Neural cell (in vitro differentiated cells): Measurements from ENCODE around the gene RAPGEF4. TPM values are rescaled to one million over a fixed set of nuclear protein-coding genes. Genes with fewer than 3 reads are reported as not detected.

Experiments used
- H2AFZ ChIP-seq: fragments of 200-600, 300-800 bp; sonication (generic), shearing (Covaris generic); 2 replicates; pipeline ENCODE4 v1.6.0; 2014; ENCODE audit warnings: low read depth, mild to moderate bottlenecking, antibody characterized with exemption, low read length, moderate library complexity
- H3F3A ChIP-seq: fragments of 200-600 bp; shearing (Covaris generic); 2 replicates; pipeline ENCODE4 v1.6.1; 2016; ENCODE audit warnings: mild to moderate bottlenecking, moderate library complexity, mixed read lengths, antibody characterized with exemption, low read length; ENCODE audit not compliant: insufficient read depth, poor library complexity, severe bottlenecking
- H3K27ac ChIP-seq: fragments of 200-600, 300-800 bp; sonication (generic), shearing (Covaris generic); 2 replicates; pipeline ENCODE4 v1.5.1; 2014; ENCODE audit warnings: mild to moderate bottlenecking, low read length, moderate library complexity
- H3K27me3 ChIP-seq: fragments of 300-800, 200-600 bp; sonication (generic), shearing (Covaris generic); 2 replicates; pipeline ENCODE4 v1.6.0; 2014; ENCODE audit warnings: mild to moderate bottlenecking, low read depth, low read length, moderate library complexity; ENCODE audit not compliant: insufficient read depth
- H3K36me3 ChIP-seq: fragments of 300-800, 200-600 bp; sonication (generic), shearing (Covaris generic); 2 replicates; pipeline ENCODE4 v1.5.1; 2014; ENCODE audit warnings: mild to moderate bottlenecking, antibody characterized with exemption, low read length, moderate library complexity; ENCODE audit not compliant: insufficient read depth
- H3K4me2 ChIP-seq: fragments of 300-800, 200-600 bp; sonication (generic), shearing (Covaris generic); 2 replicates; pipeline ENCODE4 v1.6.0; 2014; ENCODE audit warnings: mild to moderate bottlenecking, low read length
- H3K4me3 ChIP-seq: fragments of 300-800, 200-600 bp; sonication (generic), shearing (Covaris generic); 2 replicates; pipeline ENCODE4 v1.5.1; 2014; ENCODE audit warnings: mild to moderate bottlenecking, low read length, moderate library complexity
- H3K79me2 ChIP-seq: fragments of 200-600 bp; shearing (Covaris generic); replicated peaks from 2 replicates; pipeline ENCODE4 v1.6.0; 2014; ENCODE audit warnings: mild to moderate bottlenecking, low read length, moderate library complexity; ENCODE audit not compliant: insufficient read depth
- H3K9ac ChIP-seq: fragments of 300-800, 200-600 bp; sonication (generic), shearing (Covaris generic); 2 replicates; pipeline ENCODE4 v1.6.1; 2016; ENCODE audit warnings: mild to moderate bottlenecking, low read length, mixed read lengths
- H3K9me2 ChIP-seq: fragments of 200-600 bp; shearing (Covaris generic); 2 replicates; pipeline ENCODE4 v1.6.1; 2016; ENCODE audit warnings: mild to moderate bottlenecking, low read length, mixed read lengths; ENCODE audit not compliant: insufficient read depth
- H3K9me3 ChIP-seq: fragments of 200-600, 300-800 bp; sonication (generic), shearing (Covaris generic); 2 replicates; pipeline ENCODE4 v1.6.1; 2016; ENCODE audit warnings: mild to moderate bottlenecking, mixed run types, low read length, moderate library complexity, mixed read lengths
- H4K20me1 ChIP-seq: fragments of 200-600 bp; shearing (Covaris generic); 2 replicates; pipeline ENCODE4 v1.6.1; 2016; ENCODE audit warnings: mild to moderate bottlenecking, mixed run types; ENCODE audit not compliant: insufficient read depth
- CTCF ChIP-seq: fragments of 450-650 bp; IDR thresholded peaks from 2 replicates; pipeline ENCODE4 v1.5.1; 2014; ENCODE audit warnings: antibody characterized with exemption, mild to moderate bottlenecking, moderate library complexity; ENCODE audit not compliant: poor library complexity, severe bottlenecking
- EP300 ChIP-seq: fragments of 450-650 bp; conservative IDR thresholded peaks from 2 replicates; pipeline ENCODE4 v1.6.1; 2014; ENCODE audit warnings: antibody characterized with exemption, mild to moderate bottlenecking, moderate library complexity; ENCODE audit not compliant: poor library complexity, severe bottlenecking
- EZH2 ChIP-seq: fragments of 200-600, 300-800 bp; shearing (Covaris generic), sonication (generic); IDR thresholded peaks from 2 replicates; pipeline ENCODE4 v1.6.1; 2014; ENCODE audit warnings: antibody characterized with exemption, low read length, borderline replicate concordance, mild to moderate bottlenecking; ENCODE audit not compliant: insufficient read depth, poor library complexity, severe bottlenecking
- MXI1 ChIP-seq: fragments of 450-650 bp; conservative IDR thresholded peaks from 2 replicates; pipeline ENCODE4 v1.6.1; 2014; ENCODE audit warnings: antibody characterized with exemption, mild to moderate bottlenecking; ENCODE audit not compliant: poor library complexity, severe bottlenecking
- POLR2AphosphoS5 ChIP-seq: IDR thresholded peaks from 2 replicates; pipeline ENCODE4 v1.6.1; 2012
- RAD21 ChIP-seq: fragments of 450-650 bp; conservative IDR thresholded peaks from 2 replicates; pipeline ENCODE4 v1.6.1; 2014; ENCODE audit warnings: antibody characterized with exemption, mild to moderate bottlenecking, moderate library complexity
- REST ChIP-seq: IDR thresholded peaks from 2 replicates; pipeline ENCODE4 v1.6.1; 2012; ENCODE audit warnings: borderline replicate concordance
- SMC3 ChIP-seq: fragments of 450-650 bp; conservative IDR thresholded peaks from 2 replicates; pipeline ENCODE4 v1.6.1; 2014; ENCODE audit warnings: antibody characterized with exemption, mild to moderate bottlenecking, moderate library complexity; ENCODE audit not compliant: poor library complexity
- TAF1 ChIP-seq: IDR thresholded peaks from 2 replicates; pipeline ENCODE4 v1.6.1; 2012; ENCODE audit warnings: low read depth
- polyA plus RNA-seq: library from polyadenylated mRNA; depleted of rRNA; stranded (reverse); fragments of >200 nt; gene quantifications from 2 replicates; pipeline ENCODE4 v1.2.3, GENCODE V29; 2014

RAPGEF4 gene
- polyA plus RNA-seq, 1 donor from 2014 or later: 10.4 TPM

- no peak overlapping the region for H3K4me3 ChIP-seq
- no peak overlapping the region for H3K9ac ChIP-seq
- no peaks in the 10 kb centered on the region for H3K79me2 ChIP-seq
- H3K9me3 ChIP-seq: no peaks in the 10 kb centered on the region
- TF ChIP-seq RAD21 (no peak), POLR2AphosphoS5 (no peak), EZH2 (no peak)
- no peaks in the 10 kb centered on the region for H3K9me2 ChIP-seq
- no peak overlapping the region for H3K4me2 ChIP-seq
- H3K27ac ChIP-seq: no peak overlapping the region
- H3K27me3 ChIP-seq: no peaks in the 10 kb centered on the region
- no peaks in the 10 kb centered on the region for H3F3A ChIP-seq
- no peaks in the 10 kb centered on the region for H4K20me1 ChIP-seq
- no peaks in the 10 kb centered on the region for H3K36me3 ChIP-seq
- H2AFZ ChIP-seq: no peak overlapping the region
These were observed 53.2 kb downstream of the RAPGEF4 start for GRCh38 chr2:172788871-172789270.

- no peaks in the 10 kb centered on the region for H3K9me3 ChIP-seq
- H4K20me1 ChIP-seq: no peaks in the 10 kb centered on the region
- TF ChIP-seq TAF1 (no peak), RAD21 (no peak), REST (no peak), SMC3 (no peak), POLR2AphosphoS5 (no peak), CTCF (no peak), EZH2 (no peak), MXI1 (no peak), EP300 (no peak)
- H3K36me3 ChIP-seq: no peaks in the 10 kb centered on the region
- no peak overlapping the region for H3K4me2 ChIP-seq
- H3F3A ChIP-seq: no peaks in the 10 kb centered on the region
- no peaks in the 10 kb centered on the region for H3K9me2 ChIP-seq
- no peaks in the 10 kb centered on the region for H3K27me3 ChIP-seq
- H3K79me2 ChIP-seq: no peaks in the 10 kb centered on the region
- no peak overlapping the region for H3K4me3 ChIP-seq
- no peak overlapping the region for H2AFZ ChIP-seq
- no peak overlapping the region for H3K9ac ChIP-seq
- H3K27ac ChIP-seq: no peak overlapping the region
These were observed 54.8 kb downstream of the RAPGEF4 start for GRCh38 chr2:172790404-172790803.

- Histone ChIP-seq H3K27ac (no peak overlapping the region), H3K79me2 (no peaks in the 10 kb centered on the region), H3K9ac (no peak overlapping the region), H3K9me3 (no peaks in the 10 kb centered on the region), H3K4me3 (no peak overlapping the region), H3K36me3 (no peaks in the 10 kb centered on the region), H3K9me2 (no peaks in the 10 kb centered on the region), H2AFZ (no peak overlapping the region), H3K4me2 (no peak overlapping the region), H3K27me3 (no peaks in the 10 kb centered on the region), H3F3A (no peaks in the 10 kb centered on the region), H4K20me1 (no peaks in the 10 kb centered on the region)
- no peak for TF ChIP-seq CTCF
- TF ChIP-seq SMC3: no peak
- no peak for TF ChIP-seq EZH2
- TF ChIP-seq TAF1: no peak
- no peak for TF ChIP-seq MXI1
- TF ChIP-seq REST: no peak
- no peak for TF ChIP-seq RAD21
- TF ChIP-seq POLR2AphosphoS5: no peak
- TF ChIP-seq EP300: no peak
These were observed 56.3 kb downstream of the RAPGEF4 start for GRCh38 chr2:172791953-172792352.
